OCI-LY1 (cell line): Measurements from ENCODE around the gene IFITM10.

Source experiments
- H2AFZ ChIP-seq: fragments of 200-600 bp; sonication (generic), shearing (Covaris generic); 2 replicates; pipeline ENCODE4 v1.6.0; 2014; ENCODE audit warnings: antibody characterized with exemption, mild to moderate bottlenecking, low read length
- H3F3A ChIP-seq: fragments of 200-600 bp; sonication (generic), shearing (Covaris generic); 2 replicates; pipeline ENCODE4 v1.6.0; 2014; ENCODE audit warnings: mild to moderate bottlenecking, antibody characterized with exemption, low read length, moderate library complexity; ENCODE audit not compliant: insufficient read depth
- H3K27ac ChIP-seq: fragments of 200-600 bp; sonication (generic); 2 replicates; pipeline ENCODE4 v1.5.1; 2014; ENCODE audit warnings: low read length, mixed run types, mild to moderate bottlenecking, low read depth; ENCODE audit not compliant: poor library complexity, severe bottlenecking
- H3K27me3 ChIP-seq: fragments of 200-600 bp; sonication (generic); 2 replicates; pipeline ENCODE4 v1.6.0; 2014; ENCODE audit warnings: antibody characterized with exemption, mild to moderate bottlenecking, low read length, moderate library complexity; ENCODE audit not compliant: insufficient read depth
- H3K36me3 ChIP-seq: fragments of 200-600 bp; sonication (generic); 2 replicates; pipeline ENCODE4 v1.6.1; 2014; ENCODE audit warnings: mild to moderate bottlenecking, antibody characterized with exemption, low read length, moderate library complexity, mixed read lengths; ENCODE audit not compliant: insufficient read depth
- H3K4me1 ChIP-seq: fragments of 200-600 bp; sonication (generic); 2 replicates; pipeline ENCODE4 v1.5.1; 2014; ENCODE audit warnings: mild to moderate bottlenecking, low read length, moderate library complexity; ENCODE audit not compliant: insufficient read depth, severe bottlenecking
- H3K4me2 ChIP-seq: fragments of 200-600 bp; sonication (generic), shearing (Covaris generic); 2 replicates; pipeline ENCODE4 v1.6.1; 2014; ENCODE audit warnings: low read length
- H3K4me3 ChIP-seq: fragments of 200-600 bp; sonication (generic); 2 replicates; pipeline ENCODE4 v1.5.1; 2014; ENCODE audit warnings: low read length, low read depth, mild to moderate bottlenecking, mixed read lengths; ENCODE audit not compliant: poor library complexity, severe bottlenecking
- H3K79me2 ChIP-seq: fragments of 200-600 bp; shearing (Covaris generic); 2 replicates; pipeline ENCODE4 v1.6.1; 2016; ENCODE audit warnings: mixed run types, low read length, mixed read lengths; ENCODE audit not compliant: insufficient read depth
- H3K9ac ChIP-seq: fragments of 200-600 bp; sonication (generic), shearing (Covaris generic); 2 replicates; pipeline ENCODE4 v1.6.1; 2014; ENCODE audit warnings: mild to moderate bottlenecking, low read length, mixed read lengths
- H3K9me2 ChIP-seq: fragments of 200-600 bp; sonication (generic), shearing (Covaris generic); 2 replicates; pipeline ENCODE4 v1.6.1; 2014; ENCODE audit warnings: low read depth, mild to moderate bottlenecking, low read length, mixed read lengths
- H3K9me3 ChIP-seq: fragments of 200-600 bp; shearing (Covaris generic); 2 replicates; pipeline ENCODE4 v1.6.1; 2014; ENCODE audit warnings: low read length, mixed read lengths
- H4K20me1 ChIP-seq: fragments of 200-600 bp; sonication (generic), shearing (Covaris generic); 2 replicates; pipeline ENCODE4 v1.6.0; 2016; ENCODE audit warnings: mild to moderate bottlenecking, low read length; ENCODE audit not compliant: insufficient read depth
- EZH2 ChIP-seq: fragments of 200-600 bp; sonication (generic), shearing (Covaris generic); IDR thresholded peaks from 2 replicates; pipeline ENCODE4 v1.8.0; 2017; ENCODE audit warnings: borderline replicate concordance, mixed run types, mild to moderate bottlenecking, antibody characterized with exemption, low read length, moderate library complexity, mixed read lengths
- TF ChIP-seq, protein P1 (sequence below): fragments of 200-600 bp; sonication (generic), shearing (Covaris generic); IDR thresholded peaks from 2 replicates; pipeline ENCODE4 v1.5.1; 2017; ENCODE audit warnings: mild to moderate bottlenecking, antibody characterized with exemption, low read length, moderate library complexity, mixed read lengths

The IFITM10 gene

DNA sequence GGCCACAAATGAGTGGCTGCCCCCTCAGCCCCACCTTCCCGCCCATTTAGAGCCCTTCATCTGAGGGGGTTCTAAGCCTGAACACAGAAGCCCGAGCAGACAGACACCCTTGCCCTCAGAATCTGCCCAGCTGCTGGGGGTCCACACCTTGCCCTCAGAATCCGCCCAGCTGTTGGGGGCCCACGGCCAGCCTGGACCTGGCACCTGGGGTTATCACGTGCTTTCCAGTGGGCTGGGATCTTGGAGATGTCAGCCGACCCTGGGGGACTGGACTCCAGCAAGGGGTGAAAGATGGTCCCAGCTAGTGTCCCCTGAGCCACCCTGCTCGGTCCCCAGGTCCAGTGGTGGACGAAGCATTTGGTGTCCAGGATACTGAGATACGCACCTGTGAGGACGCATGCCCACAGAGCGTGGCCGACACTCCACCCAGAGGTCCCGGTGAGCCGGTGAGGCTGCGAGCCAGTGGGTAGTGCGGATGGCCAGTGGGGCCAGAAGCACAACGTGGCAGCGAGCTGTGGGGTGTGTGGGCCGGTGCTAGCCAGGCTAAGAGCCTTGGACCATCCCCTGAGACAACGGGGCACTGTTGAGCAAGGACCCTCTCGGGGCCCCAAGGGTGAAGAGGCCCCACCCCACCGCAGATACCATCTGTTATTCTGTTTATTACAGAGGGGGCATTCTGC lies 16.5 kb upstream of the IFITM10 start:
- Histone ChIP-seq H3K9ac (no peak overlapping the region), H3K4me1 (peaks cover 17% of the 10 kb centered on the region), H2AFZ (no peak overlapping the region), H3K27me3 (0 out of 2 replicates have a peak, but pooled peaks cover 3% of the 10 kb centered on the region), H3K27ac (no peak overlapping the region), H4K20me1 (no peaks in the 10 kb centered on the region), H3K36me3 (no peaks in the 10 kb centered on the region), H3K9me3 (no peaks in the 10 kb centered on the region), H3K4me3 (no peak overlapping the region), H3K9me2 (no peaks in the 10 kb centered on the region), H3K4me2 (no peak overlapping the region), H3F3A (no peaks in the 10 kb centered on the region), H3K79me2 (no peaks in the 10 kb centered on the region)
- TF ChIP-seq, protein P1, sequence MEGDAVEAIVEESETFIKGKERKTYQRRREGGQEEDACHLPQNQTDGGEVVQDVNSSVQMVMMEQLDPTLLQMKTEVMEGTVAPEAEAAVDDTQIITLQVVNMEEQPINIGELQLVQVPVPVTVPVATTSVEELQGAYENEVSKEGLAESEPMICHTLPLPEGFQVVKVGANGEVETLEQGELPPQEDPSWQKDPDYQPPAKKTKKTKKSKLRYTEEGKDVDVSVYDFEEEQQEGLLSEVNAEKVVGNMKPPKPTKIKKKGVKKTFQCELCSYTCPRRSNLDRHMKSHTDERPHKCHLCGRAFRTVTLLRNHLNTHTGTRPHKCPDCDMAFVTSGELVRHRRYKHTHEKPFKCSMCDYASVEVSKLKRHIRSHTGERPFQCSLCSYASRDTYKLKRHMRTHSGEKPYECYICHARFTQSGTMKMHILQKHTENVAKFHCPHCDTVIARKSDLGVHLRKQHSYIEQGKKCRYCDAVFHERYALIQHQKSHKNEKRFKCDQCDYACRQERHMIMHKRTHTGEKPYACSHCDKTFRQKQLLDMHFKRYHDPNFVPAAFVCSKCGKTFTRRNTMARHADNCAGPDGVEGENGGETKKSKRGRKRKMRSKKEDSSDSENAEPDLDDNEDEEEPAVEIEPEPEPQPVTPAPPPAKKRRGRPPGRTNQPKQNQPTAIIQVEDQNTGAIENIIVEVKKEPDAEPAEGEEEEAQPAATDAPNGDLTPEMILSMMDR: no peak
- no peak for TF ChIP-seq EZH2

DNA sequence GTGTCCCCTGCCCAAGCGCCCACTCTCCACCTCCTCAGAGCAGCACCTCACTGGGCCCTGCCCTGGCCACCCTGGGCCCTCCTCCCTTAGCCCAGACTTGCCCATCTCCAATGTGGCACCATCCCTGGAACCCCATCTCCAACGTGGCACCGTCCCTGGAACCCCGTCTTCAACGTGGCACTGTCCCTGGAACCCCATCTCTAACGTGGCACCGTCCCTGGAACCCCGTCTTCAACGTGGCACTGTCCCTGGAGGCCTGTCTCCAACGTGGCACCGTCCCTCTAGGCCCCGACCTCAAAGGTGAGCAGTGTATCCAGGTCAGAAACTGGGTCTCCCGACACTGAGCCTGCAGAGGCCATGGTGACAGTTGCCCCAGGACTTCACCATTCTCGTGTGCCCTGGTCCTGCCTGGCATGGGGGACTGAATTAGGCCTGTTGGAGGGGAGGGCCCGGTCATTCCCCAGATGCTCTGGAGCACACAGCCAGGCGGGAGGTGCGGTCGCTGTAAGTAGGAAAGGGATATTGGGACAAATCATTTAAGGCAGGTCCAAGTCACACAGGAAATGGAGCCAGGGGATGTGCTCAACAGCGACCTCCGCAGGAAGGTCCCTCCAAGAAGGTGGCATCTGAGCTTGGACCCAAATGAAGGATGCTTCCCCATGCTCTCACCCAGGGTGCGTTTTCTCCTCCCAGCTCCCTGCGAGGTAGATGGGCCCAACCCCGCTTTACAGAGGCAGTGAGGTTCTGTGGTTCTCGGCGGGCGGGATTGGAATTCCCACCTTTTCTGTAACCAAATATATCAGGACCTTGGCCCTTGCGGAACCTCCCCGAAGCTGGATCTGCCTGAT lies 15.7 kb upstream of the IFITM10 start:
- H3K27ac ChIP-seq: no peak overlapping the region
- H3K79me2 ChIP-seq: no peaks in the 10 kb centered on the region
- H3K4me2 ChIP-seq: no peak overlapping the region
- H3K36me3 ChIP-seq: no peaks in the 10 kb centered on the region
- peaks cover 17% of the 10 kb centered on the region for H3K4me1 ChIP-seq
- no peaks in the 10 kb centered on the region for H4K20me1 ChIP-seq
- H3K9me2 ChIP-seq: no peaks in the 10 kb centered on the region
- no peak overlapping the region for H3K4me3 ChIP-seq
- H2AFZ ChIP-seq: no peak overlapping the region
- H3K9me3 ChIP-seq: no peaks in the 10 kb centered on the region
- TF ChIP-seq EZH2: no peak
- TF ChIP-seq, protein P1: peak; percentile 30; the same call in 1 of the 2 replicates
- H3K9ac ChIP-seq: no peak overlapping the region
- no peaks in the 10 kb centered on the region for H3F3A ChIP-seq
- H3K27me3 ChIP-seq: no peaks in the 10 kb centered on the region

DNA sequence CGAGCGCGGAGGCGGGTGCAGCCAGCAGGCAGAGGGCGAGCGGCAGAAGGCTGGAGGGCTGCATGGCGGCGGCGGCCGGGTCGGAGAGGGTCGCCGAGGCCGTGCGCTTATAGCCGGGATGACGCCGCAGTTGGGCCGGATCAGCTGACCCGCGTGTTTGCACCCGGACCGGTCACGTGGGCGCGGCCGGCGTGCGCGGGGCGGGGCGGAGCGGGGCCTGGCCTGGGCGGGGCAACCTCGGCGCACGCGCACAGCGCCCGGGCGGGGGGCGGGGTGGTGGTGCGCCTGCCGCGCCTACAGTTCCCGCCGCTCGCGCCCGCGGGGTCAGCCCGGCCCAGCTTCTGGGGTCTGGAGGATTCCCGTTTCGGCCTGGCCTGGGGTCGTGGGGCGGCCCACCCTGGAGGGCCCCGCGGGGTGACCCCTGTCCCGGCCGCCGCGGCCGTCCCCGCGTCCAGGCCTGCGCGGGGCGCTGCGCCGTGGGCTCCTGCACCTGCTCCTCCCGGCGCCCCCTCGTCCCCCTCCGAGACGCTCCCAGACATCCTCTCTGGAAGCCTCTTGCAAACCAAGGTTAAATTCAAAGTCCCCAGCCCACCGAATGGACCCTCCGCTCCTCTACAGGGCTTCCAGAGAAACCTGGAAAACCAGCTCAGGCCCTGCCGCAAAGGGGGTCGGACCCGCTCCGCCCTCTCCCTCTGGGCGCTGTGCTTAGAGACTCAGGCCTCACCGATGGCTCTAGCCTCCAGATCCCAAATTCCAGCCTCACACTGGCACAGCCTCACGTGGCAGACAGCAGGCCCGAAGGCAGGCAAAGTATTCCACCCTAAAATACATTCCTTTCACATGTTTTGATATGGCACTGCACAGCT lies 13.6 kb upstream of the IFITM10 start, which contains the start of gene CTSD:
TSS of gene CTSD (minus strand) at position 132 of the 866 bp plus-strand sequence. CDS start at position 64, 68 bp downstream.
- Histone ChIP-seq H3K36me3 (no peaks in the 10 kb centered on the region), H2AFZ (peak within 1 kb of the TSS; percentile 2; the same call in 1 of the 2 replicates), H3K9ac (peak within 1 kb of the TSS; percentile 87), H3K27me3 (no peaks in the 10 kb centered on the region), H3K4me1 (peaks cover 17% of the 10 kb centered on the region), H3F3A (no peaks in the 10 kb centered on the region), H3K4me2 (peak within 1 kb of the TSS; percentile 88), H3K79me2 (no peaks in the 10 kb centered on the region), H3K9me2 (no peaks in the 10 kb centered on the region), H4K20me1 (no peaks in the 10 kb centered on the region), H3K27ac (no peak within 1 kb of the TSS), H3K9me3 (no peaks in the 10 kb centered on the region), H3K4me3 (peak within 1 kb of the TSS; percentile 95)
- no peak for TF ChIP-seq EZH2
- TF ChIP-seq, protein P1: peak; percentile 21
